ENCODE measurements around the gene DNAJC13. TPM values are rescaled to one million over a fixed set of nuclear protein-coding genes. Genes with fewer than 3 reads are reported as not detected.

DNAJC13 gene
- total RNA-seq, 2 experiments from 2014 or later: 22.8 to 42.7 TPM

DNA sequence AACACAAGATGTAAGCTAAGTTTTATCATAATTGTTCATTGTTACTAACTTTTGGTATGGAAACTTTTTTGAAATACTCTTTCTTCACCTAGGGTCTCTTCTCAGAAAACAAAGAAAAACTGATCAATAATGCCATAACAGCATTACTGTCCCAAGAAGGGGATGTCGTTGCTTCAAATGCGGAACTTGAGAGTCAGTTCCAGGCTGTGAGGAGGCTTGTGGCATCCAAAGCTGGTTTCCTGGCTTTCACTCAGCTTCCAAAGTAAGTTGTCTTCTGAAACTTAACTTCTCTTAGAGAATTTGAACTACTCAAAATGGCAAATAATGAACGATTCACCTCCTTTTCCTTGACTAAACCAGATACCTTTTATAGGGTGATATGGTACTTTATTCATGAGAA is 39.3 kb downstream of the DNAJC13 start:
- peaks cover 99% of the 10 kb centered on the region for H3K36me3 ChIP-seq (ENCODE audit: insufficient read depth, low read length)
- DNase-seq (ENCODE audit: low spot score): no peak
- CTCF ChIA-PET (ENCODE audit: unreplicated experiment): no interaction called here

DNA sequence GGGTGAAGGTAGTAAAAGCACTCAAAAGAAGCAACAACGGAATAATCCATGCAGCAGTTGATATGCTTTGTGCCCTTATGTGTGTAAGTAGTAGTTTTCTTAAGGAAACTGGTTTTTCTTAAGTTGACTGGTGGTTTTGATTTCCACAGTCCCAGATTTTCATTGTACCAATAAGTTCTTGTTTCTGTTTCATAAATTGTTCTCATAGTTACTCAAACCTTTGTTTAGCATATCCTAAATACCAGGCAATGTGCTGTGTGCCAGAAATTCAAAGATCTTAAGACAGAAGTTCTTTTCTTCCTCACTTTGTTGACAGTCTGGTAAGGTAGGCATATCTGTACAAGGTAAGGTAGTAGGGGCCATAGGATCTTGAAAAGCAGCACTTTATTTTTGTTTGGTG is 40.0 kb downstream of the DNAJC13 start:
- intact Hi-C loops (cut with micrococcal nuclease; ENCODE audit: unreplicated experiment): no loop called here
- no peaks in the 10 kb centered on the region for H3K79me2 ChIP-seq (ENCODE audit: insufficient read depth, low read depth, low read length)
- POLR2A ChIA-PET: interaction anchor here (1.7 kb wide), 1 partner anchor 12 kb away, joined by 5 read pairs; no protein-coding TSS in a partner anchor
- DNase-seq (ENCODE audit: low spot score): no peak
- no peak overlapping the region for H3K27ac ChIP-seq (ENCODE audit: low read depth, low read length, poor library complexity, severe bottlenecking)
- H3K36me3 ChIP-seq (ENCODE audit: insufficient read depth, low read length): peaks cover 97% of the 10 kb centered on the region
- BruUV-seq (replicated peaks): no TSS peak
- no peaks in the 10 kb centered on the region for H3K9me2 ChIP-seq (ENCODE audit: insufficient read depth, low read length)
- H3K4me3 ChIP-seq (ENCODE audit: low read depth, low read length, poor library complexity, severe bottlenecking): no peak overlapping the region
- no peak for TF ChIP-seq EZH2phosphoT487 (IDR thresholded peaks at IDR 0.05; ENCODE audit: borderline replicate concordance, low read depth, low read length)
- TF ChIP-seq, protein P1, sequence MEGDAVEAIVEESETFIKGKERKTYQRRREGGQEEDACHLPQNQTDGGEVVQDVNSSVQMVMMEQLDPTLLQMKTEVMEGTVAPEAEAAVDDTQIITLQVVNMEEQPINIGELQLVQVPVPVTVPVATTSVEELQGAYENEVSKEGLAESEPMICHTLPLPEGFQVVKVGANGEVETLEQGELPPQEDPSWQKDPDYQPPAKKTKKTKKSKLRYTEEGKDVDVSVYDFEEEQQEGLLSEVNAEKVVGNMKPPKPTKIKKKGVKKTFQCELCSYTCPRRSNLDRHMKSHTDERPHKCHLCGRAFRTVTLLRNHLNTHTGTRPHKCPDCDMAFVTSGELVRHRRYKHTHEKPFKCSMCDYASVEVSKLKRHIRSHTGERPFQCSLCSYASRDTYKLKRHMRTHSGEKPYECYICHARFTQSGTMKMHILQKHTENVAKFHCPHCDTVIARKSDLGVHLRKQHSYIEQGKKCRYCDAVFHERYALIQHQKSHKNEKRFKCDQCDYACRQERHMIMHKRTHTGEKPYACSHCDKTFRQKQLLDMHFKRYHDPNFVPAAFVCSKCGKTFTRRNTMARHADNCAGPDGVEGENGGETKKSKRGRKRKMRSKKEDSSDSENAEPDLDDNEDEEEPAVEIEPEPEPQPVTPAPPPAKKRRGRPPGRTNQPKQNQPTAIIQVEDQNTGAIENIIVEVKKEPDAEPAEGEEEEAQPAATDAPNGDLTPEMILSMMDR (conservative IDR thresholded peaks at IDR 0.05; ENCODE audit: low read length): no peak
- CTCF ChIA-PET (ENCODE audit: unreplicated experiment): no interaction called here
- no peaks in the 10 kb centered on the region for H4K20me1 ChIP-seq (ENCODE audit: insufficient read depth, low read length)
- H3K4me2 ChIP-seq (ENCODE audit: low read length): no peak overlapping the region
- H3K4me1 ChIP-seq (ENCODE audit: insufficient read depth, low read length, poor library complexity, severe bottlenecking): no peaks in the 10 kb centered on the region
- no peak overlapping the region for H2AFZ ChIP-seq (ENCODE audit: low read length)
- H3K9me3 ChIP-seq (ENCODE audit: low read length): no peaks in the 10 kb centered on the region

More for the DNA sequence above, 39.3 kb downstream of the DNAJC13 start:
- Histone ChIP-seq H3K4me3 (ENCODE audit: low read depth, low read length, poor library complexity, severe bottlenecking) (no peak overlapping the region), H3K27ac (ENCODE audit: low read depth, low read length, poor library complexity, severe bottlenecking) (no peak overlapping the region), H3K4me2 (ENCODE audit: low read length) (no peak overlapping the region), H3K9me3 (ENCODE audit: low read length) (no peaks in the 10 kb centered on the region), H2AFZ (ENCODE audit: low read length) (no peak overlapping the region), H3K79me2 (ENCODE audit: insufficient read depth, low read depth, low read length) (no peaks in the 10 kb centered on the region), H4K20me1 (ENCODE audit: insufficient read depth, low read length) (no peaks in the 10 kb centered on the region), H3K9me2 (ENCODE audit: insufficient read depth, low read length) (no peaks in the 10 kb centered on the region), H3K4me1 (ENCODE audit: insufficient read depth, low read length, poor library complexity, severe bottlenecking) (no peaks in the 10 kb centered on the region)
- POLR2A ChIA-PET: interaction anchor here (1.2 to 1.7 kb wide), 2 partner anchors 11 to 39 kb away, joined by 5 read pairs; partner anchors contain the start of gene DNAJC13
- no TSS peak for BruUV-seq (replicated peaks)
- TF ChIP-seq, protein P1 (conservative IDR thresholded peaks at IDR 0.05; ENCODE audit: low read length): no peak
- TF ChIP-seq EZH2phosphoT487 (IDR thresholded peaks at IDR 0.05; ENCODE audit: borderline replicate concordance, low read depth, low read length): no peak
- intact Hi-C loops (cut with micrococcal nuclease; ENCODE audit: unreplicated experiment): no loop called here

DNA sequence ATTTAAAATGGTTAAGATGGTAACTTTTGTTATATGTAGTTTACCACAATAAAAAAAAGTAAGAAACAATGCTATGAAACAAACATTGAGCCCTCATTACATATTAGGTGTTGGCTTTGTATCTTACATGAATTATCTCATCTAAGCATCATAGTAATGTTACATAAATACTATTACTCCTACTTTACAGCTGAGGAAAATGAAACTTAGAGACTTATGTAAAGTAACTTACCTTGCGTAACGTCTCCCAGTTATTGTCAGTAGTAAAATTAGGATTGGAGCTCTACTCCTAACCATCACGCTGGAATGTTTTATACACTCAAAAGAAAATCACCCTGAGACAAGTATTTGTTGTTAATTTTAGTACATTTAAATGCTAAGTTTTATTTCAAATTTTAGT is 42.2 kb downstream of the DNAJC13 start:
- BruUV-seq (replicated peaks): no TSS peak
- Histone ChIP-seq H3K27ac (ENCODE audit: low read depth, low read length, poor library complexity, severe bottlenecking) (no peak overlapping the region), H3K9me2 (ENCODE audit: insufficient read depth, low read length) (no peaks in the 10 kb centered on the region), H2AFZ (ENCODE audit: low read length) (no peak overlapping the region), H3K79me2 (ENCODE audit: insufficient read depth, low read depth, low read length) (no peaks in the 10 kb centered on the region), H3K9me3 (ENCODE audit: low read length) (no peaks in the 10 kb centered on the region), H3K4me3 (ENCODE audit: low read depth, low read length, poor library complexity, severe bottlenecking) (no peak overlapping the region), H4K20me1 (ENCODE audit: insufficient read depth, low read length) (no peaks in the 10 kb centered on the region), H3K36me3 (ENCODE audit: insufficient read depth, low read length) (peaks cover 91% of the 10 kb centered on the region), H3K4me2 (ENCODE audit: low read length) (no peak overlapping the region), H3K4me1 (ENCODE audit: insufficient read depth, low read length, poor library complexity, severe bottlenecking) (no peaks in the 10 kb centered on the region)
- intact Hi-C loops (cut with micrococcal nuclease; ENCODE audit: unreplicated experiment): no loop called here
- DNase-seq (ENCODE audit: low spot score): no peak
- POLR2A ChIA-PET: interaction anchor here (0.9 to 1.5 kb wide), 2 partner anchors 11 to 20 kb away, joined by 3 read pairs; no protein-coding TSS in a partner anchor
- TF ChIP-seq, protein P1 (conservative IDR thresholded peaks at IDR 0.05; ENCODE audit: low read length): no peak
- no peak for TF ChIP-seq EZH2phosphoT487 (IDR thresholded peaks at IDR 0.05; ENCODE audit: borderline replicate concordance, low read depth, low read length)
- CTCF ChIA-PET (ENCODE audit: unreplicated experiment): no interaction called here

Measured in OCI-LY7 (cell line).